Measurements from ENCODE around the gene SLC5A1. TPM values are rescaled to one million over a fixed set of nuclear protein-coding genes. Genes with fewer than 3 reads are reported as not detected.

Gene SLC5A1
- total RNA-seq, 1 donor from 2014 or later, result not detected

- DNase-seq, result no peak
Measured at GRCh38 chr22:32052244-32052643, 9.2 kb downstream of the SLC5A1 start.

- no peak for DNase-seq
Measured at GRCh38 chr22:32052936-32053791, 10.1 kb downstream of the SLC5A1 start.

GRCh38 chr22:32055069-32055468 lies 12.0 kb downstream of the SLC5A1 start:
- DNase-seq, result no peak

- DNase-seq, result no peak
Measured at GRCh38 chr22:32058656-32059260, 15.7 kb downstream of the SLC5A1 start.

GRCh38 chr22:32059426-32059825 lies 16.4 kb downstream of the SLC5A1 start:
- no peak for DNase-seq

- DNase-seq, result no peak
Measured at GRCh38 chr22:32063701-32064100, 20.6 kb downstream of the SLC5A1 start.

DNA sequence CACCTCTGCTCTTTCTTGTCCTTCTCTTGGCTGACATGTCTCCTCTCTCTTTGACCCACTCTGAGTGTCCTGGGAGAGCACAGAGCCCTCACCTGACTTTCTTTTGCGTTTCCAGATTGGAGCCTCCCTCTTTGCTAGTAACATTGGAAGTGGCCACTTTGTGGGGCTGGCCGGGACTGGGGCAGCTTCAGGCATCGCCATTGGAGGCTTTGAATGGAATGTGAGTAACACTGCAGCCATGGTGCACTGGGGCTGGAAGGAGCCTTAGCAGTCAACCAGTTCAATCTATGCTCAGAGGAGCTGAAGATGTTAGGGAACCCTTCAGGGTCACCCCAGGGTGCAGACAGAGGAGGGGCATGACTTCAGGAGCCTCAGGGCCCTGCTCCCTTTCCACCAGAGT lies 23.8 kb downstream of the SLC5A1 start:
- no peak for DNase-seq

GRCh38 chr22:32067613-32068012 lies 24.6 kb downstream of the SLC5A1 start:
- DNase-seq, result no peak

DNA sequence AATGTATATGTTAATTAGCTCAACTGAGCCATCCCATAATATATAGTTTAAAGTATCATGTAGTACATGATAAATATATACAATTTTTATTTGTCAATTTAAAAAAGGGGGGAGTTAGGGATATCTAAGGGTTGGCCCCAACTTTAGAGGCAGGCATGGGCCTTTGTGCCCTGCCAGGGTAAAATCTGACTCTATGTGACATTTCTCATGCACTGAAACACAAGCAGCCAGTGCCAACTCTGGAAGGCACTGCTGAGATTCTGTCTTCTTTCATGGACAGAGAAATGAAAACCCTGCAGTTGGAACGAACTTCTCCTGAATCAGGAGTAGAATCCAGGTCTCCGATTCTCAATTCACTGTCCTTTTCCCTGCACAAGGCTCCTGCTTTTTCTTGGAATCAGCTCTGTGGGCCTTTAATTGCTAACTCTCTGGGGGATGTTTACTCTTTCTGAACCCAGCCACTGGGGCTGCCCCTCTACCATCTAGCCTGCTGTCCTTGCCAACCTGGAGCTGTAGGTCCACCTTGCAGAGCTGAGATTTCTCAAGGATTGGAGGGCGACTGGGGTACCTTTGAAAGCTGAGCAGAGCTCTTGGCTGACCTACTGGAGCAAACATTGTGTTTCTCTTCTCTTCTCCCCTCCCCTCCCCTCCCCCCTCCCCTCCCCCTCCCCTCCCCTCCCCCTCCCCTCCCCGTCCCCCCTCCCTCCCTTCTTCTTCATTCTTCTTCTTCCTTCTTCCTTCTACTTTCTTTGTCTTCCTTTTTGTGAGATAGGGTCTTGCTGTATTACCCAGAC lies 26.7 kb downstream of the SLC5A1 start:
- no peak for DNase-seq

DNA sequence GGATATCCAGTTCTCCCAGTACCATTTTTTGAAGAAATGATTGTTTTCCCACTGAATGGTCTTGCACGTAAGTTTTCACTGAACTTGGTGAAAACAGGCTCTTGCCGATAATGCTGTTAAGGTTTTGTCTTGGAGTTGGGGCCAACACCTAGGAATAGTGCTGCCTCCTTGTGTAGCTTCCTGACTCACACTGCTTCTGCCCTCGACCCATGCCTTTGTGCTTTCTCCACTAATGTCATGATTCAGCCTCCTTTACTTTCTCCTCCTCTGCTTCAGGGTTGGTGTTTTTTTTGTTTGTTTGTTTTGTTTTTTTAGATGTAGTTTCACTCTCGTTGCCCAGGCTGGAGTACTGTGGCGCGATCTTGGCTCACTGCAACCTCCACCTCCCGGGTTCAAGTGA lies 30.2 kb downstream of the SLC5A1 start:
- no peak for DNase-seq

DNA sequence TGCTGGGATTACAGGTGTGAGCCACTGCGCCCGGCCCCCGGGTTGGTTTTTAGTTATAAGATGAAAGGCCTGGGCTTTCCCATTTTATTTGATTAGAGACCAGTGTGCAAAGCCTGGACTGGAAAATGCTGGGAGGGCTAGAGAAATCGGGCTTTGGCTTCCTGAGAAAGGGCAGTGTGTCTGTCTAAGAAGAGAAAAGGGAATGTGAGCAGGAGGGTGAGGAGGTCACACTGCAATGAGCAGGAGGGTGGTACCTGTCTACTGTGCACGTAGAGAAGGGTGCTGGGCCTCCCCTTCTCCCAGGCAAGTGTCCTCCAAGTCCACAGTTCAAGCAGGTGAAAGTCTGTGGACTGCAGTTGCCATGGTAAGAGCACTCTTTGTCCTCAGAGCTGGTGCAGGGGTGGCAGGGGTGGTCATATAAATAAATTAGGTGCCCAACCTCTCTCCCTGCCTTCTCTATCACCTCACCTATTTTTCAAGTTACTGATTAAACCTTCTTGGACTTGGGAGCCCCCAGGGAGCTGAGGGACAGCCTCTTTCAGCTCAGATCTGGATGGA lies 30.8 kb downstream of the SLC5A1 start:
- DNase-seq, result no peak

- DNase-seq, result no peak
Measured at GRCh38 chr22:32075997-32076760, 33.1 kb downstream of the SLC5A1 start.

DNA sequence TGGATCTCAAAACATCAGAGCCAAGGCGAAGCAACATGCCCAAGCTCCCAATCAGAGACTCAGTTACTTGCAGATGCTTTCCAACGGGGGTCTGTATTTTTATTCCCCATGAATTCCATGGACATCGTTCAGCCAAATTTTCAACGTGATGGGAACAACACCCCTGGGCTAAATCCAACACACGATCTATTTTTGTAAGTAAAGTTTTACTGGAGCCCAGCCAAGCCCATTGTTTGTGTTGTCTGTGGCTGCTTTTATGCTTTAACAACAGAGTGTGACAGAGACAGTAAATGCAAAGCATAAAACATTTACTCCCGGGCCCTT lies 33.7 kb downstream of the SLC5A1 start:
- peak; percentile 7 for DNase-seq

DNA sequence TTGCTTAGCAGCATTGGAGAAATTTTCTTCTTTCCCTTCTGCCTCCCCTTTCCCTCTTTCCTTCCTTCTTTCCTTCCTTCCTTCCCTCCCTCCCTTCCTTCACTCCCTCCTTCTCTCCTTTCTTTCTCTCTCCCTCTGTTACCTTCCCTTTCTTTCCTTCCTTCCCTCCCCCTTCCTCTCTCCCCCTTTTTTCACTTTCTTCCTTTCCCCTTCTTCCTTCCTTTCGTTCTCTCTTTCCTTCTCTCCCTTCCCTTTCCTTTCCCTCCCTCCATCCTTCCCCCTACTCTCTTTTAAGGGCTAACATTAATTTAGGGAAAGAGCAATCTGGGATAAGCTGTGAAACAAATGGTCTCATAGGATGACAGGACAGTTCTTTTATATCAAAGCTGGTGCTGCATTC lies 34.1 kb downstream of the SLC5A1 start:
- no peak for DNase-seq

DNA sequence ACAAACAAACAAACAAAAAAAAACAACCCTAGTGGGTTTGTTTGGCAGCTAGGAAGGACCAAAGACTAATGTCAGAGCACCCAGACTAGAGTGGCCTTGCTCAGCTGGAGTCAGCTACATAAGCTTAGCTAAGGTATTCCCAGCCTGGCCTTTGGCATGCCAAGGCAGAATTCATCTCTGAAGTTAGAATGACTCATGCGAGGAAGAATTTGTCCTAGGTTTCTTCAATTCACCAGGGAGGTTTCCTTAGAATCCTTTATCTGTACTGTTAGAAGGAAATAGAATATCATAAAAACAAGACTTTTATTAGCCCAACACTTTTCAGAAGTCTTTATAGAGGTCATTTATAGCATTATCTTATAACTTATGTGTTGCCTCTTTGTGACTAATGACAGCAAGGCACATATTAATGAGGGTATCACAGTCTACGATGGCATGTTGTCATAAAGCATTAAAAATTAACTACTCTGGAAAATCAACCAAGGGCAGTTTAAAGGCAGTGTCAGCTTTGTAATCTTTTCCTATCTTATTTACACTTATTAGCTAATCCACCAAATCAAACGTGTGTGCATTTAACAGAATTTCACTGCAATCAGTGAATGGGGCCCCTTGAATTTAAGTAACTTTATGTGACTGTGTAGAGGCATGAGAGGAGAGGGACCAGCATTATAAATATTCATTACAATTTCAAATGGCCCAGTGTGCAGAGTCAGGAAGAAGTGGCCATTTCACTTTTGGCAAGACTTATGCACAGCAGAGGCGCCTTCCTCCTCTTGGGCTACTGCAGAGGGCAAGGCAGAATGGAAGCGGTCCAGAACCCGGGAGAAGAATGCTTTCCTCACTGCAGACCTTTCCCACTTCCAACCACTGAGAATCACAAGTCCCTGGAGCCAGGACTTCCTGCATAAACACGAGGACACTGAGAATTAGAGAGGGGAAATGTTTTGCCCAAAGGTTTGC lies 36.3 kb downstream of the SLC5A1 start:
- peak; percentile 58 for DNase-seq

- DNase-seq, result peak; percentile 56
Measured at GRCh38 chr22:32080904-32081303, 37.8 kb downstream of the SLC5A1 start.

DNA sequence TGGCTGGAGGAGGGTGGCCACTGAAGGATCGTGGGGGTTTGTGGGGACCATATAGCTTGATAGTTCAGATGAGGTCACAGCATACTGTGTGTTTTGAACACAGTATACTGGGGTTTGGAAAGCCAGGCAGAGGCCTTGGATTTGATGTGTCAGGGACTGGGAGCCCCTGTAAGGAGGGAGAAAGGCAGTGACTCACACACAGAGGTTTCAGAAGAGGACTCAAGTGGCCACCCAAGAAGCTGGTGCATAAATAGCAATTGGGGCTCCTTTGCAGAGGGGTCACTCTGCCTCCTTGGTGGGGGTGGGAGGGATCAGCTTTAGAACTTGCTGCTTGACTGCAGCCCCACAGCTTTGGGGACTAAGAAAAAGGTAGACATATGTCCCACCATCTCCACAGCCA lies 39.3 kb downstream of the SLC5A1 start:
- no peak for DNase-seq

- no peak for DNase-seq
Measured at GRCh38 chr22:32083000-32083399, 39.9 kb downstream of the SLC5A1 start.

DNA sequence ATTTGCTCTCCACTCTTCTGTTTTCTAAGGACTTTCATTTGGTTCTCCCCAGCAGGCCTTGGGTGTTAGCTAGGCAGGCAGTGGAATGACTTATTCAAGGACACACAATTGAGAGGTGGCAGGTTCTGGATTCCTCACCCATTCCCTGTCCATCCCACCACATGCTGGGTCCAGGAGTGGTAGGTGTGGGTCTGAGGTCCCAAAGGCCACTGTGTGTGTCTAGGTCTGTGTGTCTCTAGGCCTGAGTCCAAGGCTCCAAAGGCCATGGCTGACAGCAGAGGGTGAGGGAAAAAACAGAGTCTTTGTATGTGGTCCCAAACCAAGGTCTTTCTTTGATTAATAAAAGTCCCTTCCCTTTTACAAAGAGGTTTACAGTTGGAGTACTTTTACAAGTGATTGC lies 40.8 kb downstream of the SLC5A1 start:
- DNase-seq, result no peak

- DNase-seq, result no peak
Measured at GRCh38 chr22:32088084-32088483, 45.0 kb downstream of the SLC5A1 start.

- DNase-seq, result no peak
Measured at GRCh38 chr22:32097018-32097417, 54.0 kb downstream of the SLC5A1 start.
